Right cardiac atrium (tissue), 5 donors: ENCODE data around the gene INPP1. TPM values are rescaled to one million over a fixed set of nuclear protein-coding genes. Genes with fewer than 3 reads are reported as not detected.

Experiments
- ATAC-seq, 2 donors: fragments of 200-7000 bp; cut with Tn5 transposase; one replicate each; pipeline versions ENCODE4 v1.8.0 to v1.9.1; 2020; ENCODE audit warnings: moderate library complexity in 2 of 2, mild to moderate bottlenecking in 1 of 2
- DNase-seq, 3 donors: peaks; one replicate each; pipeline ENCODE4 v3.0.0-alpha.2; 2020
- H3K27ac ChIP-seq: one replicate; pipeline ENCODE4 v1.5.1; 2013; ENCODE audit warnings: mild to moderate bottlenecking, low read length, control low read depth, moderate library complexity
- H3K27me3 ChIP-seq: one replicate; pipeline ENCODE4 v1.6.1; 2013; ENCODE audit not compliant: control insufficient read depth, insufficient read depth
- H3K4me1 ChIP-seq: one replicate; pipeline ENCODE4 v1.6.1; 2013; ENCODE audit warnings: low read length; ENCODE audit not compliant: control insufficient read depth, insufficient read depth
- H3K4me3 ChIP-seq: one replicate; pipeline ENCODE4 v1.5.1; 2013; ENCODE audit warnings: low read length, control low read depth
- H3K9me3 ChIP-seq: one replicate; pipeline ENCODE4 v1.6.1; 2013; ENCODE audit warnings: low read length; ENCODE audit not compliant: control insufficient read depth
- WGBS: extraction: QIAGEN DNeasy Blood & Tissue Kit; methylation state at CpG from one replicate; pipeline ENCODE4 v1.1.7; 2013; 5-methylcytosine and 5-hydroxymethylcytosine counted together
- intact Hi-C, 4 donors: fragments of 100-400 bp; cut with DNase I; formaldehyde crosslinking; loops; one replicate each; pipeline versions ENCODE4 v1.11.0 to v1.14.0; 2022 to 2023
- polyA plus RNA-seq: library from polyadenylated mRNA; stranded (reverse); fragments of 200-250 nt; gene quantifications from one replicate; pipeline ENCODE4 v1.2.3, GENCODE V29; 2013
- total RNA-seq, 4 donors: library from RNA; stranded (reverse); fragmentation: NEBNext Ultra II Directional; extraction: Animal tissue kit (Norgen Biotek cat#: 25700); gene quantifications; one replicate each; pipeline ENCODE4 v1.2.1, GENCODE V29; 2021
- donor health status: healthy with polysubstance abuse.
- donor health status: DM: no; HTN: yes; CAD: no.
- donor health status: DM: no; HTN: no; CAD: no.
- donor health status: DM: no; HTN: yes; CAD: no; lungs with severe emphysema.
- donor health status: DM: yes; HTN: yes; CAD: no.

Gene INPP1
- total and polyA plus RNA-seq, 5 donors, result 35.7 to 46.3 (median 42.3) TPM

GRCh38 chr2:190360965-190361364 lies 17.6 kb downstream of the INPP1 start:
- Histone ChIP-seq H3K4me3 (no peak overlapping the region), H3K27ac (no peak overlapping the region), H3K4me1 (peaks cover 8% of the 10 kb centered on the region), H3K9me3 (no peaks in the 10 kb centered on the region), H3K27me3 (no peaks in the 10 kb centered on the region)
- DNase-seq (no peak), ATAC-seq (no peak)
- intact Hi-C loops, result no loop called here
- 85% methylated on average over 3 of the region's 3 CpGs for WGBS

- Histone ChIP-seq H3K27me3 (no peaks in the 10 kb centered on the region), H3K4me3 (no peak overlapping the region), H3K9me3 (no peaks in the 10 kb centered on the region), H3K27ac (no peak overlapping the region), H3K4me1 (peaks cover 5% of the 10 kb centered on the region)
- WGBS, result 44% methylated on average over 2 of the region's 2 CpGs
- no peak for DNase-seq
- ATAC-seq, result no peak
- intact Hi-C loops, result no loop called here
These were observed 18.2 kb downstream of the INPP1 start for GRCh38 chr2:190361572-190361971.

GRCh38 chr2:190362894-190363293 lies 19.5 kb downstream of the INPP1 start:
- H3K27me3 ChIP-seq, result no peaks in the 10 kb centered on the region
- peaks cover 5% of the 10 kb centered on the region for H3K4me1 ChIP-seq
- no peak for ATAC-seq
- intact Hi-C loops, result no loop called here
- no peaks in the 10 kb centered on the region for H3K9me3 ChIP-seq
- WGBS, result 97% methylated on average over 1 of the region's 1 CpG
- DNase-seq, result no peak
- no peak overlapping the region for H3K4me3 ChIP-seq
- no peak overlapping the region for H3K27ac ChIP-seq

GRCh38 chr2:190365499-190366204 lies 22.3 kb downstream of the INPP1 start:
- intact Hi-C loops, result no loop called here
- ATAC-seq, result no peak
- H3K27me3 ChIP-seq, result no peaks in the 10 kb centered on the region
- WGBS, result 92% methylated on average over 18 of the region's 19 CpGs
- no peak for DNase-seq
- peaks cover 2% of the 10 kb centered on the region for H3K4me1 ChIP-seq
- no peaks in the 10 kb centered on the region for H3K9me3 ChIP-seq
- H3K4me3 ChIP-seq, result no peak overlapping the region
- no peak overlapping the region for H3K27ac ChIP-seq

GRCh38 chr2:190366248-190366753 lies 22.9 kb downstream of the INPP1 start:
- Histone ChIP-seq H3K27ac (no peak overlapping the region), H3K9me3 (no peaks in the 10 kb centered on the region), H3K27me3 (no peaks in the 10 kb centered on the region), H3K4me3 (no peak overlapping the region), H3K4me1 (peaks cover 2% of the 10 kb centered on the region)
- ATAC-seq (peak in 1 of 2 donors; percentile 31), DNase-seq (no peak)
- WGBS, result 88% methylated on average over 11 of the region's 11 CpGs
- intact Hi-C loops, result no loop called here

- DNase-seq, result no peak
- intact Hi-C loops, result no loop called here
These were observed 23.7 kb downstream of the INPP1 start for GRCh38 chr2:190367091-190367490.

GRCh38 chr2:190369635-190370034 lies 26.2 kb downstream of the INPP1 start:
- Histone ChIP-seq H3K4me1 (peaks cover 4% of the 10 kb centered on the region), H3K27ac (no peak overlapping the region), H3K9me3 (no peaks in the 10 kb centered on the region), H3K27me3 (no peaks in the 10 kb centered on the region), H3K4me3 (no peak overlapping the region)
- DNase-seq, result no peak
- ATAC-seq, result no peak
- intact Hi-C loops, result loop anchor here in 1 of 4 donors (5.0 kb wide), 1 partner anchor 42 kb away; no protein-coding TSS in a partner anchor
- WGBS, result 97% methylated on average over 2 of the region's 2 CpGs

More at GRCh38 chr2:190367091-190367490, 23.7 kb downstream of the INPP1 start:
- Histone ChIP-seq H3K4me3 (no peak overlapping the region), H3K9me3 (no peaks in the 10 kb centered on the region), H3K27ac (no peak overlapping the region), H3K4me1 (peaks cover 2% of the 10 kb centered on the region), H3K27me3 (no peaks in the 10 kb centered on the region)
- 96% methylated on average over 4 of the region's 4 CpGs for WGBS
- ATAC-seq, result no peak

- H3K4me1 ChIP-seq, result peaks cover 4% of the 10 kb centered on the region
- ATAC-seq (no peak), DNase-seq (no peak)
- H3K27me3 ChIP-seq, result no peaks in the 10 kb centered on the region
- no peak overlapping the region for H3K4me3 ChIP-seq
- intact Hi-C loops, result no loop called here
- no peak overlapping the region for H3K27ac ChIP-seq
- no peaks in the 10 kb centered on the region for H3K9me3 ChIP-seq
These were observed 32.7 kb downstream of the INPP1 start for GRCh38 chr2:190376083-190376482.

- intact Hi-C loops, result no loop called here
- DNase-seq (no peak), ATAC-seq (no peak)
- no peak overlapping the region for H3K4me3 ChIP-seq
- WGBS, result 81% methylated on average over 3 of the region's 3 CpGs
- H3K27me3 ChIP-seq, result no peaks in the 10 kb centered on the region
- H3K4me1 ChIP-seq, result peaks cover 4% of the 10 kb centered on the region
- H3K27ac ChIP-seq, result no peak overlapping the region
- no peaks in the 10 kb centered on the region for H3K9me3 ChIP-seq
These were observed 33.3 kb downstream of the INPP1 start for GRCh38 chr2:190376591-190377245.

GRCh38 chr2:190378880-190379237 lies 35.5 kb downstream of the INPP1 start:
- 59% methylated on average over 6 of the region's 6 CpGs for WGBS

GRCh38 chr2:190379249-190379964 lies 36.0 kb downstream of the INPP1 start:
- Histone ChIP-seq H3K9me3 (no peaks in the 10 kb centered on the region), H3K4me3 (no peak overlapping the region), H3K27ac (peak overlapping the region; percentile 6), H3K27me3 (no peaks in the 10 kb centered on the region), H3K4me1 (peaks cover 3% of the 10 kb centered on the region)
- intact Hi-C loops, result no loop called here
- DNase-seq (peak in 1 of 3 donors; percentile 57), ATAC-seq (peak; percentile 60 to 81)
- WGBS, result 43% methylated on average over 10 of the region's 10 CpGs

More at GRCh38 chr2:190378880-190379237, 35.5 kb downstream of the INPP1 start:
- H3K9me3 ChIP-seq, result no peaks in the 10 kb centered on the region
- H3K4me3 ChIP-seq, result no peak overlapping the region
- ATAC-seq, result peak in 1 of 2 donors; percentile 31
- intact Hi-C loops, result no loop called here
- H3K27me3 ChIP-seq, result no peaks in the 10 kb centered on the region
- H3K4me1 ChIP-seq, result peaks cover 4% of the 10 kb centered on the region
- DNase-seq, result no peak
- H3K27ac ChIP-seq, result peak overlapping the region; percentile 6
